Stimulated activated CD8-positive, alpha-beta memory T cell treated with anti-CD3 and anti-CD28 coated beads, Interleukin-15, amount 100 ng/mL, for 1 hour (primary cell): ENCODE data around the gene SLC9C2.
"Not testable (repeated sequence)": the region's sequence is repeated elsewhere in the genome, so short reads cannot be mapped to it uniquely, and the experiment has no call there.

Experiments used
- DNase-seq: peaks from one replicate; pipeline ENCODE4 v3.0.0-alpha.2; 2020; ENCODE audit warnings: low read depth

The SLC9C2 gene

GRCh38 chr1:173581383-173582079, 21.3 kb downstream of the SLC9C2 start:
- no peak for DNase-seq

- DNase-seq: no peak
Measured at GRCh38 chr1:173580658-173581057, 22.2 kb downstream of the SLC9C2 start.

- DNase-seq: no peak
Measured at GRCh38 chr1:173580071-173580470, 22.8 kb downstream of the SLC9C2 start.

GRCh38 chr1:173573596-173573995, 29.3 kb downstream of the SLC9C2 start:
- DNase-seq: no peak

- DNase-seq: no peak
Measured at GRCh38 chr1:173572201-173572873, 30.5 kb downstream of the SLC9C2 start.

- DNase-seq: no peak
Measured at GRCh38 chr1:173570370-173571007, 32.4 kb downstream of the SLC9C2 start.

- no peak for DNase-seq
Measured at GRCh38 chr1:173568483-173568882, 34.4 kb downstream of the SLC9C2 start.

GRCh38 chr1:173563846-173564245, 39.0 kb downstream of the SLC9C2 start:
- DNase-seq: not testable (repeated sequence)

- DNase-seq: no peak
Measured at GRCh38 chr1:173562813-173563212, 40.1 kb downstream of the SLC9C2 start.

GRCh38 chr1:173561263-173561662, 41.6 kb downstream of the SLC9C2 start:
- no peak for DNase-seq

GRCh38 chr1:173560285-173560880, 42.5 kb downstream of the SLC9C2 start:
- DNase-seq: no peak

- DNase-seq: no peak
Measured at GRCh38 chr1:173555651-173556305, 47.1 kb downstream of the SLC9C2 start.

GRCh38 chr1:173554541-173555250, 48.2 kb downstream of the SLC9C2 start:
- DNase-seq: no peak

GRCh38 chr1:173554089-173554488, 48.8 kb downstream of the SLC9C2 start:
- no peak for DNase-seq

- no peak for DNase-seq
Measured at GRCh38 chr1:173553312-173553711, 49.6 kb downstream of the SLC9C2 start.

- no peak for DNase-seq
Measured at GRCh38 chr1:173551699-173552098, 51.2 kb downstream of the SLC9C2 start.

GRCh38 chr1:173549813-173550212, 53.1 kb downstream of the SLC9C2 start:
- no peak for DNase-seq

- DNase-seq: no peak
Measured at GRCh38 chr1:173545688-173546087, 57.2 kb downstream of the SLC9C2 start.

GRCh38 chr1:173536223-173536622, 66.6 kb downstream of the SLC9C2 start:
- no peak for DNase-seq

GRCh38 chr1:173532237-173532636, 70.6 kb downstream of the SLC9C2 start:
- DNase-seq: no peak

- DNase-seq: no peak
Measured at GRCh38 chr1:173530795-173531693, 71.8 kb downstream of the SLC9C2 start.
